Keratinocyte (primary cell): Measurements from ENCODE around the gene CTXN2.

ENCODE experiments used
- EZH2 ChIP-seq: IDR thresholded peaks from one replicate; pipeline ENCODE4 v1.6.1; 2012; ENCODE audit warnings: inconsistent platforms, mild to moderate bottlenecking, low read length, moderate library complexity
- TF ChIP-seq, protein P1 (sequence below), 3 experiments: IDR thresholded peaks in 1 of 3; conservative IDR thresholded peaks in 1 of 3; optimal IDR thresholded peaks in 1 of 3; 2 replicates in 2 of 3; 3 replicates in 1 of 3; pipeline versions ENCODE3 to v1.5.1; 2011; ENCODE audit warnings: low read length in 3 of 3, mild to moderate bottlenecking in 3 of 3, moderate library complexity in 2 of 3, control low read depth in 1 of 3, inconsistent platforms in 1 of 3; ENCODE audit not compliant: insufficient read depth in 2 of 3; ENCODE audit errors: extremely low read depth in 1 of 3

DNA sequence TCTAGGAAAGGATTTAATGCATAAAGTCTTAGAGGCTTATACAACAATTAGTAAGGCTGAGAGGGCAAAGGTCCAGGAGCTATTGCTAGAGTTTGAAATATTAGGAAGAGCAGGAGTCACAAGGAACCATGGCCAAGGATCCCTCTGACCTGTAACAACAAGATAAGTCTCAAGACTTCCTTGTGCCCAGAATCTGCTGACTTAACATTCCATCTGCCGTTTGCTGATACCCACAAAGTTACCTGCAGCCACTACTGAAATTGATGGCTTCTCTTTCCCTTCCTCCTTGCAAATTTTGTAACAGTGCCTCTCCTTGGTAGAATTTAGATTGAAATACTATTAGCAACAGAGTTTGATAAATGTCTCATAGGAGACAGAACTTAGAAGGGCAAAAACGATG is 8.7 kb upstream of the CTXN2 start:
- no peak for TF ChIP-seq EZH2
- TF ChIP-seq, protein P1, sequence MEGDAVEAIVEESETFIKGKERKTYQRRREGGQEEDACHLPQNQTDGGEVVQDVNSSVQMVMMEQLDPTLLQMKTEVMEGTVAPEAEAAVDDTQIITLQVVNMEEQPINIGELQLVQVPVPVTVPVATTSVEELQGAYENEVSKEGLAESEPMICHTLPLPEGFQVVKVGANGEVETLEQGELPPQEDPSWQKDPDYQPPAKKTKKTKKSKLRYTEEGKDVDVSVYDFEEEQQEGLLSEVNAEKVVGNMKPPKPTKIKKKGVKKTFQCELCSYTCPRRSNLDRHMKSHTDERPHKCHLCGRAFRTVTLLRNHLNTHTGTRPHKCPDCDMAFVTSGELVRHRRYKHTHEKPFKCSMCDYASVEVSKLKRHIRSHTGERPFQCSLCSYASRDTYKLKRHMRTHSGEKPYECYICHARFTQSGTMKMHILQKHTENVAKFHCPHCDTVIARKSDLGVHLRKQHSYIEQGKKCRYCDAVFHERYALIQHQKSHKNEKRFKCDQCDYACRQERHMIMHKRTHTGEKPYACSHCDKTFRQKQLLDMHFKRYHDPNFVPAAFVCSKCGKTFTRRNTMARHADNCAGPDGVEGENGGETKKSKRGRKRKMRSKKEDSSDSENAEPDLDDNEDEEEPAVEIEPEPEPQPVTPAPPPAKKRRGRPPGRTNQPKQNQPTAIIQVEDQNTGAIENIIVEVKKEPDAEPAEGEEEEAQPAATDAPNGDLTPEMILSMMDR (optimal IDR thresholded peaks at IDR 0.05 in 1 of 3, IDR thresholded peaks at IDR 0.05 in 1 of 3, conservative IDR thresholded peaks at IDR 0.05 in 1 of 3; ENCODE audit: extremely low read depth in 1 of 3, insufficient read depth in 2 of 3, low read length in 3 of 3): no peak
